DND-41 (cell line): Measurements from ENCODE around the gene GUCY2D.
A peak's percentile ranks its signal among the peaks of the same experiment; 100 is the strongest.
"Not testable (repeated sequence)": the region's sequence is repeated elsewhere in the genome, so short reads cannot be mapped to it uniquely, and the experiment has no call there.

Experiments
- ATAC-seq: fragments of 200-7000 bp; cut with Tn5 transposase; 3 replicates; pipeline ENCODE4 v1.9.1; 2021; ENCODE audit warnings: low read depth; ENCODE audit not compliant: insufficient read depth
- DNase-seq: peaks from one replicate; pipeline ENCODE4 v3.0.0-alpha.2; 2020
- H2AFZ ChIP-seq: 2 replicates; pipeline ENCODE4 v1.6.0; 2012; ENCODE audit warnings: low read depth, low read length
- H3K27ac ChIP-seq: 2 replicates; pipeline ENCODE4 v1.5.1; 2012; ENCODE audit warnings: low read length, inconsistent platforms
- H3K27me3 ChIP-seq: fragments of 200-600 bp; sonication (generic); 2 replicates; pipeline ENCODE4 v1.6.0; 2012; ENCODE audit warnings: low read length, mild to moderate bottlenecking, inconsistent platforms; ENCODE audit not compliant: insufficient read depth, poor library complexity
- H3K36me3 ChIP-seq: 2 replicates; pipeline ENCODE4 v1.5.1; 2012; ENCODE audit warnings: low read length, inconsistent platforms; ENCODE audit not compliant: insufficient read depth
- H3K4me1 ChIP-seq: 2 replicates; pipeline ENCODE4 v1.5.1; 2012; ENCODE audit warnings: mild to moderate bottlenecking, low read length; ENCODE audit not compliant: insufficient read depth
- H3K4me2 ChIP-seq: 2 replicates; pipeline ENCODE4 v1.6.0; 2012; ENCODE audit warnings: mild to moderate bottlenecking, moderate library complexity, low read length, inconsistent platforms; ENCODE audit not compliant: insufficient read depth
- H3K4me3 ChIP-seq, 2 experiments: fragments of 200-600 bp in 1 of 2; shearing (Covaris generic) in 1 of 2; 2 replicates each; pipeline ENCODE4 v1.5.1; 2012 to 2016; ENCODE audit warnings: inconsistent platforms in 2 of 2, low read length in 2 of 2, mild to moderate bottlenecking in 2 of 2, low read depth in 1 of 2, moderate library complexity in 1 of 2
- H3K79me2 ChIP-seq: 2 replicates; pipeline ENCODE4 v1.6.0; 2012; ENCODE audit warnings: low read length, inconsistent platforms; ENCODE audit not compliant: insufficient read depth
- H3K9ac ChIP-seq: 2 replicates; pipeline ENCODE4 v1.6.0; 2012; ENCODE audit warnings: low read depth, mild to moderate bottlenecking, inconsistent platforms, low read length, moderate library complexity
- H3K9me3 ChIP-seq: 2 replicates; pipeline ENCODE4 v1.5.1; 2012; ENCODE audit warnings: low read length, moderate library complexity, mild to moderate bottlenecking, inconsistent platforms; ENCODE audit not compliant: insufficient read depth, severe bottlenecking
- H4K20me1 ChIP-seq: 2 replicates; pipeline ENCODE4 v1.6.0; 2012; ENCODE audit warnings: low read length; ENCODE audit not compliant: insufficient read depth
- EZH2 ChIP-seq: IDR thresholded peaks from 3 replicates; pipeline ENCODE4 v1.6.1; 2012; ENCODE audit warnings: borderline replicate concordance, low read depth, mild to moderate bottlenecking, moderate library complexity, low read length, inconsistent platforms; ENCODE audit not compliant: severe bottlenecking
- TF ChIP-seq, protein P1 (sequence below): IDR thresholded peaks from 2 replicates; pipeline ENCODE4 v1.5.1; 2012; ENCODE audit warnings: borderline replicate concordance, low read length, moderate library complexity, mild to moderate bottlenecking; ENCODE audit not compliant: poor library complexity, severe bottlenecking; ENCODE audit errors: extremely low read depth

GUCY2D gene

DNA sequence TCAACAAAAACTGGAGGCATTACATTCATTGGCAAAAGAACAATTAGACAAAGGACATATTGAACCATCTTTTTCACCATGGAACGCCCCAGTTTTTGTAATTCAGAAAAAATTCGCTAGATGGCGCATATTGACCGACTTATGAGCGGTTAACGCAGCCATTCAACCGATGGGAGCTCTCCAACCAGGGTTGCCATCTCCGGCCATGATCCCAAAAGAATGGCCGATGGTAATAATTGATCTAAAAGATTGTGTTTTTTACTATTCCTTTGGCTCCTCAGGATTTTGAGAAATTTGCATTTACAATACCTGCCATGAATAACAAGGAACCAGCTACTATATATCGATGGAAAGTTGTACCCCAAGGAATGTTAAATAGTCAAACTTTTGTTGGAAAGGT is 57.9 kb downstream of the GUCY2D start:
- H3K4me1 ChIP-seq = peaks cover 5% of the 10 kb centered on the region; the same call in 1 of the 2 replicates
- H4K20me1 ChIP-seq = no peaks in the 10 kb centered on the region
- no peaks in the 10 kb centered on the region for H3K9me3 ChIP-seq
- no peak for TF ChIP-seq EZH2
- TF ChIP-seq, protein P1, sequence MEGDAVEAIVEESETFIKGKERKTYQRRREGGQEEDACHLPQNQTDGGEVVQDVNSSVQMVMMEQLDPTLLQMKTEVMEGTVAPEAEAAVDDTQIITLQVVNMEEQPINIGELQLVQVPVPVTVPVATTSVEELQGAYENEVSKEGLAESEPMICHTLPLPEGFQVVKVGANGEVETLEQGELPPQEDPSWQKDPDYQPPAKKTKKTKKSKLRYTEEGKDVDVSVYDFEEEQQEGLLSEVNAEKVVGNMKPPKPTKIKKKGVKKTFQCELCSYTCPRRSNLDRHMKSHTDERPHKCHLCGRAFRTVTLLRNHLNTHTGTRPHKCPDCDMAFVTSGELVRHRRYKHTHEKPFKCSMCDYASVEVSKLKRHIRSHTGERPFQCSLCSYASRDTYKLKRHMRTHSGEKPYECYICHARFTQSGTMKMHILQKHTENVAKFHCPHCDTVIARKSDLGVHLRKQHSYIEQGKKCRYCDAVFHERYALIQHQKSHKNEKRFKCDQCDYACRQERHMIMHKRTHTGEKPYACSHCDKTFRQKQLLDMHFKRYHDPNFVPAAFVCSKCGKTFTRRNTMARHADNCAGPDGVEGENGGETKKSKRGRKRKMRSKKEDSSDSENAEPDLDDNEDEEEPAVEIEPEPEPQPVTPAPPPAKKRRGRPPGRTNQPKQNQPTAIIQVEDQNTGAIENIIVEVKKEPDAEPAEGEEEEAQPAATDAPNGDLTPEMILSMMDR = peak; percentile 81
- no peaks in the 10 kb centered on the region for H3K36me3 ChIP-seq
- peaks cover 13% of the 10 kb centered on the region for H3K27me3 ChIP-seq
- H3K79me2 ChIP-seq = no peaks in the 10 kb centered on the region
- H3K4me2 ChIP-seq = no peak overlapping the region
- no peak overlapping the region for H3K9ac ChIP-seq
- ATAC-seq (peak; percentile 68; the same call in 2 of the 3 replicates), DNase-seq (peak; percentile 63)
- no peak overlapping the region for H3K4me3 ChIP-seq
- no peak overlapping the region for H2AFZ ChIP-seq
- no peak overlapping the region for H3K27ac ChIP-seq

DNA sequence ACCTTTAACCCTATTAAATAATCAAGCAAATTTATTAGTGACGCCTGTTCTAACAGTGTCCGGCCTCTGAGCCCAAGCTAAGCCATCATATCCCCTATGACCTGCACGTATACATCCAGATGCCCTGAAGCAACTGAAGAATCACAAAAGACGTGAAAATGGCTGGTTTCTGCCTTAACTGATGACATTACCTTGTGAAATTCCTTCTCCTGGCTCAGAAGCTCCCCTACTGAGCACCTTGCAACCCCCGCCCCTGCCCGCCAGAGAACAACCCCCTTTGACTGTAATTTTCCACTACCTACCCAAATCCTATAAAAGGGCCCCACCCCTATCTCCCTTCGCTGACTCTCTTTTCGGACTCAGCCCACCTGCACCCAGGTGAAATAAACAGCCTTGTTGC is 59.4 kb downstream of the GUCY2D start:
- not testable (repeated sequence) for H3K79me2 ChIP-seq, H3K9ac ChIP-seq, H2AFZ ChIP-seq, H3K4me2 ChIP-seq, H4K20me1 ChIP-seq, H3K27ac ChIP-seq, H3K9me3 ChIP-seq, ATAC-seq, H3K4me3 ChIP-seq, DNase-seq, H3K4me1 ChIP-seq, H3K36me3 ChIP-seq
- peaks cover 19% of the 10 kb centered on the region for H3K27me3 ChIP-seq

DNA sequence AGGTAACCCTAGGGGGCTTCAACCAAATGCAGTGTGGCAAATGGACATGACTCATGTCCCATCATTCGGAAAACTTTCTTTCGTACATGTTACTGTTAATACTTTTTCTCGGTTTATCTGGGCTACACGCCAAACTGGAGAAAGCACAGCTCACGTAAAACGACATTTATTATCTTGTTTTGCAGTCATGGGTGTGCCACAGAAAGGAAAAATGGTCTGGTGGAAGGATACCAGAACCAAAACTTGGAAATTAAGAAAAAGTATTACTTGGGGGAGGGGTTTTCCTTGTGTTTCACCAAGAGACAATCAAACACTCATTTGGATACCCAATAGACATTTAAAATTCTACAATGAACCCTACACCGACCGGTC is 60.0 kb downstream of the GUCY2D start:
- DNase-seq (no peak), ATAC-seq (no peak)
- Histone ChIP-seq H3K4me1 (peaks cover 2% of the 10 kb centered on the region; the same call in 1 of the 2 replicates), H3K27ac (no peak overlapping the region), H3K79me2 (no peaks in the 10 kb centered on the region), H3K27me3 (peaks cover 23% of the 10 kb centered on the region), H3K9ac (no peak overlapping the region), H2AFZ (no peak overlapping the region), H3K4me3 (no peak overlapping the region), H3K36me3 (no peaks in the 10 kb centered on the region), H3K4me2 (no peak overlapping the region), H3K9me3 (no peaks in the 10 kb centered on the region), H4K20me1 (no peaks in the 10 kb centered on the region)
- TF ChIP-seq, protein P1 = no peak
- no peak for TF ChIP-seq EZH2

DNA sequence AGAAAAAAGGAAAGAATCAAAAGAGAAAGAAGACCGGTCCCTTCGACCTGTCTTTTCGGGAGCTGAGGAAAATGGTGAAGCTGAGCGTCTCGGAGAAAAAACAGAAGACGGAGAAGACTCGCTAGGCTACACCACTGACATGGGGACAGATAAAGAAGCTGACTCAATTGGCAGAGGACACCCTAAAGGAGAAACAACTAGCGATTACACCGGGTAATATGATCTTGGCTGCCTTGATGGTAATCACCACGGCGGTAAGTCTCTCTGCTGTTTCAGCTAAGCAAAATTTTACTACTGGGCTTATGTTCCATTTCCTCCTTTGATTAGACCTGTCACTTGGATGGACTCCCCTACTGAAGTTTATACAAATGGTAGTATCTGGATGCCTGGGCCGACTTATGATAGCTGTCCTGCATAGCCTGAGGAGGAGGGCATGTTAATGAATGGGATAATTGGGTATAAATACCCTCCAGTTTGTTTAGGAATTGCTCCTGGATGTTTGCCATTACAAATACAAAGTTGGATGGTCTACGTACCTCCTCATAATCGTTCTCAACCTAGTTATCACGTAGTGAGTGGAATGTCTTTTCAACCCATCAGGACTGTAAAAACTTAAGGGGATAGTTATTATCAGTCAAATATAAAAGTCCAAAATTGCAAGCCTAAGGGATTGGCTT is 60.5 kb downstream of the GUCY2D start:
- H3K9me3 ChIP-seq = no peaks in the 10 kb centered on the region
- H3K27me3 ChIP-seq = peaks cover 28% of the 10 kb centered on the region
- H3K9ac ChIP-seq = no peak overlapping the region
- no peaks in the 10 kb centered on the region for H4K20me1 ChIP-seq
- no peak for TF ChIP-seq EZH2
- TF ChIP-seq, protein P1 = no peak
- no peak overlapping the region for H2AFZ ChIP-seq
- no peak overlapping the region for H3K27ac ChIP-seq
- H3K36me3 ChIP-seq = no peaks in the 10 kb centered on the region
- H3K4me2 ChIP-seq = no peak overlapping the region
- no peak for ATAC-seq
- no peak for DNase-seq
- H3K4me3 ChIP-seq = no peak overlapping the region
- H3K79me2 ChIP-seq = no peaks in the 10 kb centered on the region
- H3K4me1 ChIP-seq = no peaks in the 10 kb centered on the region
